A549 (cell line): ENCODE results near the gene PLK1. TPM values are rescaled to one million over a fixed set of nuclear protein-coding genes. Genes with fewer than 3 reads are reported as not detected.
A peak's percentile ranks its signal among the peaks of the same experiment; 100 is the strongest.

ENCODE experiments used
- ATAC-seq, 2 experiments: fragments of 200-7000 bp in 1 of 2; fragments of >200 bp in 1 of 2; cut with Nextera tagmentation in 1 of 2; cut with Tn5 transposase in 1 of 2; 3 replicates each; pipeline versions ENCODE4 v1.8.0 to v1.9.1; 2018 to 2020; ENCODE audit warnings: mild to moderate bottlenecking in 1 of 2, moderate library complexity in 1 of 2
- CTCF ChIA-PET: fragments of 300-600 bp; sonication (Branson Sonifier 250); formaldehyde crosslinking; extraction: SDS; loops from one replicate; lab custom pipeline; 2021; ENCODE audit warnings: antibody characterized with exemption, inconsistent platforms; lab: Yijun Ruan, JAX
- POLR2A ChIA-PET: fragments of 350-600 bp; formaldehyde crosslinking; extraction: SDS; loops from one replicate; lab custom pipeline; 2021; ENCODE audit warnings: antibody characterized with exemption, inconsistent platforms; lab: Yijun Ruan, JAX
- DNase-seq, 2 experiments: peaks; one replicate each; pipeline versions ENCODE4 v3.0.0 to v3.0.0-alpha.2; 2011 to 2016; ENCODE audit warnings: low read depth in 1 of 2, low spot score in 1 of 2
- FAIRE-seq: peaks from 2 replicates; lab custom pipeline; 2011; peaks lifted over from hg19 to GRCh38; lab: Jason Lieb, UNC
- H3K27ac ChIP-seq, 2 experiments: fragments of >200 bp; sonication (Bioruptor Twin); formaldehyde crosslinking; 3 replicates each; pipeline ENCODE4 v1.5.1; 2016 to 2017
- H3K4me1 ChIP-seq: fragments of >200 bp; sonication (Bioruptor Twin); formaldehyde crosslinking; 3 replicates; pipeline ENCODE4 v1.6.1; 2016
- H3K4me2 ChIP-seq: fragments of >200 bp; sonication (Bioruptor Twin); formaldehyde crosslinking; 3 replicates; pipeline ENCODE4 v1.6.1; 2016
- H3K4me3 ChIP-seq: fragments of >200 bp; sonication (Bioruptor Twin); formaldehyde crosslinking; 3 replicates; pipeline ENCODE4 v1.5.1; 2016
- H3K9me3 ChIP-seq: fragments of >200 bp; sonication (Bioruptor Twin); formaldehyde crosslinking; 3 replicates; pipeline ENCODE4 v1.6.1; 2016
- CBX8 ChIP-seq: fragments of 200-600 bp; sonication (generic); IDR thresholded peaks from 2 replicates; pipeline ENCODE4 v1.6.1; 2016
- CHD4 ChIP-seq: fragments of 200-600 bp; sonication (generic); IDR thresholded peaks from 2 replicates; pipeline ENCODE4 v1.6.1; 2016; ENCODE audit warnings: antibody characterized with exemption, mild to moderate bottlenecking, borderline replicate concordance
- EP300 ChIP-seq, 2 experiments: fragments of >200 bp; sonication (Bioruptor Twin); formaldehyde crosslinking; IDR thresholded peaks; 2 replicates in 1 of 2; 3 replicates in 1 of 2; pipeline ENCODE4 v1.6.1; 2016 to 2017
- ESRRA ChIP-seq: fragments of 150-350 bp; IDR thresholded peaks from 2 replicates; pipeline ENCODE4 v1.6.1; 2014; ENCODE audit warnings: mild to moderate bottlenecking, low read length, borderline replicate concordance
- HOXA7 ChIP-seq: fragments of 250-450 bp; sonication (Bioruptor Pico); IDR thresholded peaks from 2 replicates; pipeline ENCODE4 v1.5.0; 2020; ENCODE audit warnings: mild to moderate bottlenecking, moderate library complexity
- HOXB13 ChIP-seq: fragments of 250-450 bp; sonication (Bioruptor Pico); IDR thresholded peaks from 2 replicates; pipeline ENCODE4 v1.5.0; 2020; ENCODE audit warnings: low read depth, mild to moderate bottlenecking, moderate library complexity
- KDM1A ChIP-seq: fragments of 200-600 bp; sonication (generic); IDR thresholded peaks from 2 replicates; pipeline ENCODE4 v1.6.1; 2016; ENCODE audit warnings: low read depth, mild to moderate bottlenecking
- MAFK ChIP-seq: fragments of 450-650 bp; IDR thresholded peaks from 2 replicates; pipeline ENCODE4 v1.6.1; 2014; ENCODE audit not compliant: partially characterized antibody
- MYC ChIP-seq: IDR thresholded peaks from 2 replicates; pipeline ENCODE4 v1.6.1; 2012; ENCODE audit warnings: mild to moderate bottlenecking, inconsistent platforms, low read length, improper control_type of control experiment, borderline replicate concordance
- NPAS2 ChIP-seq: fragments of 250-450 bp; sonication (Bioruptor Pico); IDR thresholded peaks from 2 replicates; pipeline ENCODE4 v1.8.0; 2022; ENCODE audit warnings: mild to moderate bottlenecking, moderate library complexity, borderline replicate concordance
- PHF8 ChIP-seq: fragments of 200-600 bp; sonication (generic); IDR thresholded peaks from 2 replicates; pipeline ENCODE4 v1.6.1; 2016; ENCODE audit warnings: low read depth, mild to moderate bottlenecking, antibody characterized with exemption, moderate library complexity, borderline replicate concordance
- POLR2A ChIP-seq: IDR thresholded peaks from 2 replicates; pipeline ENCODE4 v1.6.1; 2012; ENCODE audit warnings: mild to moderate bottlenecking, low read length
- SMC3 ChIP-seq: fragments of >200 bp; sonication (Bioruptor Twin); formaldehyde crosslinking; IDR thresholded peaks from 3 replicates; pipeline ENCODE4 v1.6.1; 2018; ENCODE audit warnings: inconsistent platforms
- ZSCAN20 ChIP-seq: fragments of 250-450 bp; sonication (Bioruptor Pico); IDR thresholded peaks from 2 replicates; pipeline ENCODE4 v1.8.0; 2022; ENCODE audit warnings: mild to moderate bottlenecking, moderate library complexity
- WGBS: methylation state at CpG from one replicate; pipeline ENCODE4 v1.1.6; 2017; ENCODE audit errors: missing lambda C conversion rate; 5-methylcytosine and 5-hydroxymethylcytosine counted together
- polyA plus RNA-seq, 4 experiments: library from polyadenylated mRNA; depleted of rRNA in 3 of 4; stranded (reverse); fragments of >200 nt; fragmentation: RNase III in 1 of 4; extraction: RNeasy Plus Mini Kit Qiagen cat#74134 plus additional on column Dnase treatment in 1 of 4; gene quantifications; 2 replicates in 3 of 4; 3 replicates in 1 of 4; pipeline ENCODE4 v1.2.3, GENCODE V29; 2011 to 2017
- TF ChIP-seq, protein P1 (sequence below): fragments of 150-350 bp; IDR thresholded peaks from 2 replicates; pipeline ENCODE4 v1.6.1; 2014; ENCODE audit warnings: low read depth, mild to moderate bottlenecking, low read length
- TF ChIP-seq, protein P2 (sequence below): fragments of >200 bp; sonication (Bioruptor Twin); formaldehyde crosslinking; IDR thresholded peaks from 2 replicates; pipeline ENCODE4 v1.6.1; 2016
- TF ChIP-seq, protein P3 (sequence below): fragments of 200-600 bp; sonication (generic); IDR thresholded peaks from 2 replicates; pipeline ENCODE4 v1.6.1; 2016; ENCODE audit warnings: antibody characterized with exemption, mild to moderate bottlenecking, moderate library complexity

PLK1 gene
- polyA plus RNA-seq, 2 of the 4 experiments (the other 2 are of a cell fraction): 71.9 to 114 TPM

DNA sequence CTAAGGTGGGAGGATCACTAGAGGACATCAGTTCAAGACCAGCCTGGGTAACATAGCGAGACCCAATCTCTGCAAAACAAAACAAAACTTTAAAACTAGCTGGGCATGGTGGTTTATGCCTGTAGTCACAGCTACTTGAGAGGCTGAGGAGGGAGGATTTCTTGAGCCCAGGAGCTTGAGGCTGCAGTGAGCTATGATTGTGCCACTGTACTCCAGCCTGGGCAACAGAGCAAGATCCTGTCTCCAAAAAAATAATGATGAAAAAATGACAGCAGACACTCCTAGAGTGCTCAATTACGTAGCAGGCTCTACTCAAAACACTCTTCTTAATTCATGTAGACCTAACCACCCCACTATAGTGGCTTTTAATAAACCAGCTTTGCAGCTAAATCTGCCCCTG lies 21.4 kb downstream of the PLK1 start:
- no peaks in the 10 kb centered on the region for H3K4me1 ChIP-seq
- H3K9me3 ChIP-seq: peaks cover 8% of the 10 kb centered on the region; the same call in 1 of the 3 replicates
- no peak overlapping the region for H3K4me3 ChIP-seq
- no peak for ATAC-seq
- no peak for FAIRE-seq
- ChIA-PET CTCF (interaction anchor here (1.2 to 1.9 kb wide), 2 partner anchors 10 to 11 kb away, joined by 4 to 7 read pairs; no protein-coding TSS in a partner anchor), POLR2A (no interaction called here)
- H3K4me2 ChIP-seq: no peak overlapping the region
- H3K27ac ChIP-seq: no peak overlapping the region
- no peak for DNase-seq
- no peak for TF ChIP-seq POLR2A
- TF ChIP-seq, protein P1, sequence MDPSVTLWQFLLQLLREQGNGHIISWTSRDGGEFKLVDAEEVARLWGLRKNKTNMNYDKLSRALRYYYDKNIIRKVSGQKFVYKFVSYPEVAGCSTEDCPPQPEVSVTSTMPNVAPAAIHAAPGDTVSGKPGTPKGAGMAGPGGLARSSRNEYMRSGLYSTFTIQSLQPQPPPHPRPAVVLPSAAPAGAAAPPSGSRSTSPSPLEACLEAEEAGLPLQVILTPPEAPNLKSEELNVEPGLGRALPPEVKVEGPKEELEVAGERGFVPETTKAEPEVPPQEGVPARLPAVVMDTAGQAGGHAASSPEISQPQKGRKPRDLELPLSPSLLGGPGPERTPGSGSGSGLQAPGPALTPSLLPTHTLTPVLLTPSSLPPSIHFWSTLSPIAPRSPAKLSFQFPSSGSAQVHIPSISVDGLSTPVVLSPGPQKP: no peak
- no peak for TF ChIP-seq HOXB13 (CRISPR knock-in tag)
- no peak for TF ChIP-seq NPAS2
- no peak for TF ChIP-seq PHF8
- WGBS: 86% methylated on average over 2 of the region's 2 CpGs

DNA sequence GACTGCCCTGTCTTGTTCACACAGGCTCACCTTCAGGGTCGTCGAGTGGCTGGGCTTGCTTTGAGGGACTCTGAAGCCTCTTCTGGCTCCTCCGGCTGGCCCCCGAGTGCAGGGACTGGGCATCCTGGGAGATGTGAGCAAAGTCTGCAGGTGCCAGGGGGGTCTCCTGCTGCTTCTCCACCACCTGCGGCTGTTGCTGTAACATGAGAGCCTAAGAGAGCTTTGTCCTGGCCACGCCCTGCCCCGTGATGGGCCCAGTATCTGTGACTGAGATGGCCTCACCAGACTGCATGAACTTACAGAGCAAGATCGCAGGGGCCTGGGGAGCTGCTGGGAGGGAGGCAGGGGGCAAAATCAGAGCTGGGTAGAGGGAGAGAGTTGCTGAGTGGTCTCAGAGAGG lies 21.8 kb downstream of the PLK1 start:
- FAIRE-seq: no peak
- ChIA-PET POLR2A (no interaction called here), CTCF (interaction anchor here (1.2 to 1.9 kb wide), 2 partner anchors 10 to 12 kb away, joined by 4 to 7 read pairs; no protein-coding TSS in a partner anchor)
- Histone ChIP-seq H3K27ac (no peak overlapping the region), H3K4me1 (no peaks in the 10 kb centered on the region), H3K4me3 (no peak overlapping the region), H3K4me2 (no peak overlapping the region), H3K9me3 (peaks cover 8% of the 10 kb centered on the region; the same call in 1 of the 3 replicates)
- peak in 1 of 2 experiments; percentile 43; a peak in 3 of 6 replicates for ATAC-seq
- WGBS: 43% methylated on average over 8 of the region's 8 CpGs
- TF ChIP-seq MYC: no peak
- TF ChIP-seq POLR2A: no peak
- no peak for TF ChIP-seq SMC3
- TF ChIP-seq, protein P2, sequence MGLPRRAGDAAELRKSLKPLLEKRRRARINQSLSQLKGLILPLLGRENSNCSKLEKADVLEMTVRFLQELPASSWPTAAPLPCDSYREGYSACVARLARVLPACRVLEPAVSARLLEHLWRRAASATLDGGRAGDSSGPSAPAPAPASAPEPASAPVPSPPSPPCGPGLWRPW: no peak
- DNase-seq: no peak

DNA sequence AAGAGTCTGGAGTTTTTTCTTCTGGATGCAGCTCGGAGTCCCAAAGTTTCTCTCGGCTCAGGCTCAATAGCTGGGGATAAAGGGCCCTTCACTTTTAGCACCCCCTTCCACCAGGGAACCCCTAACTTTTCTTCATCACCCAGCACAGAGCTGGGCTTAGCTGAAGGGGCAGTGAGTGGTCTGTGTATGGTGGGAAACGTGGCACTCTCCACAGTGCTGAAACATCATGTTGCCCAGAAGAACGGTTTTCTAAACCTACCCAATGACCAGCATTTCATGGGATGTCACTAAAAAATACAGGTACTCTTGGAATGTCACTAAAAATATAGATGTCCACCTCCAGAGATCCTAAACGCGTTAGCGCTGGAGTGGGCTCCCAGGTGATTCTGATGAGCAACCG lies 22.4 kb downstream of the PLK1 start:
- H3K9me3 ChIP-seq: peaks cover 8% of the 10 kb centered on the region; the same call in 1 of the 3 replicates
- H3K27ac ChIP-seq: no peak overlapping the region
- TF ChIP-seq CHD4: no peak
- TF ChIP-seq, protein P3, sequence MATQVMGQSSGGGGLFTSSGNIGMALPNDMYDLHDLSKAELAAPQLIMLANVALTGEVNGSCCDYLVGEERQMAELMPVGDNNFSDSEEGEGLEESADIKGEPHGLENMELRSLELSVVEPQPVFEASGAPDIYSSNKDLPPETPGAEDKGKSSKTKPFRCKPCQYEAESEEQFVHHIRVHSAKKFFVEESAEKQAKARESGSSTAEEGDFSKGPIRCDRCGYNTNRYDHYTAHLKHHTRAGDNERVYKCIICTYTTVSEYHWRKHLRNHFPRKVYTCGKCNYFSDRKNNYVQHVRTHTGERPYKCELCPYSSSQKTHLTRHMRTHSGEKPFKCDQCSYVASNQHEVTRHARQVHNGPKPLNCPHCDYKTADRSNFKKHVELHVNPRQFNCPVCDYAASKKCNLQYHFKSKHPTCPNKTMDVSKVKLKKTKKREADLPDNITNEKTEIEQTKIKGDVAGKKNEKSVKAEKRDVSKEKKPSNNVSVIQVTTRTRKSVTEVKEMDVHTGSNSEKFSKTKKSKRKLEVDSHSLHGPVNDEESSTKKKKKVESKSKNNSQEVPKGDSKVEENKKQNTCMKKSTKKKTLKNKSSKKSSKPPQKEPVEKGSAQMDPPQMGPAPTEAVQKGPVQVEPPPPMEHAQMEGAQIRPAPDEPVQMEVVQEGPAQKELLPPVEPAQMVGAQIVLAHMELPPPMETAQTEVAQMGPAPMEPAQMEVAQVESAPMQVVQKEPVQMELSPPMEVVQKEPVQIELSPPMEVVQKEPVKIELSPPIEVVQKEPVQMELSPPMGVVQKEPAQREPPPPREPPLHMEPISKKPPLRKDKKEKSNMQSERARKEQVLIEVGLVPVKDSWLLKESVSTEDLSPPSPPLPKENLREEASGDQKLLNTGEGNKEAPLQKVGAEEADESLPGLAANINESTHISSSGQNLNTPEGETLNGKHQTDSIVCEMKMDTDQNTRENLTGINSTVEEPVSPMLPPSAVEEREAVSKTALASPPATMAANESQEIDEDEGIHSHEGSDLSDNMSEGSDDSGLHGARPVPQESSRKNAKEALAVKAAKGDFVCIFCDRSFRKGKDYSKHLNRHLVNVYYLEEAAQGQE: peak; percentile 33; the same call in 1 of the 2 replicates
- DNase-seq: no peak
- POLR2A ChIA-PET: no interaction called here
- no peaks in the 10 kb centered on the region for H3K4me1 ChIP-seq
- no peak overlapping the region for H3K4me3 ChIP-seq
- CTCF ChIA-PET: interaction anchor here (0.7 to 1.9 kb wide), 4 partner anchors 9 to 864 kb away, joined by 3 to 7 read pairs (median 5); no protein-coding TSS in a partner anchor
- WGBS: 48% methylated on average over 8 of the region's 8 CpGs
- no peak overlapping the region for H3K4me2 ChIP-seq
- FAIRE-seq: no peak
- no peak for ATAC-seq

DNA sequence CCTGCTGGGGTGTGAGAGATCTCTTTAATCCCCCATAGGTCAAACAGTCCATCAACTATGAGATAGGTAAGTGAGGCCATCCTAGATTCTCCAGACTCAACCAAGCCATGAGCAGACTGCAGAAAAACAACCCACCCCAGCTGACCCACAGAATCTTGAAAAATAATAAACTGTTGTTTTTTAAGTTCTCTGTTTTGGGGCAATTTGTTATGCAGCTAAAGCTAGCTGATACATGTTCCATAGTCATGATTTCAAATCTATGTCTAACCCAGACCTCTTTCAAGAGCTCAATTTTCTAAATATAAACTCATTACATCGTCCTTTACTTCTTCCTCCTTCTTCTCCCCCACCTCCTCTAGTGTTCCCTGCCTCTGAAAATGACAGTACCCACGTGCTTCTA lies 24.3 kb downstream of the PLK1 start:
- no peak for DNase-seq
- peaks cover 8% of the 10 kb centered on the region; the same call in 1 of the 3 replicates for H3K9me3 ChIP-seq
- no peak overlapping the region for H3K4me2 ChIP-seq
- no peak overlapping the region for H3K27ac ChIP-seq
- no peak overlapping the region for H3K4me3 ChIP-seq
- FAIRE-seq: no peak
- ChIA-PET POLR2A (no interaction called here), CTCF (interaction anchor here (1.1 to 1.4 kb wide), 2 partner anchors 17 to 307 kb away, joined by 3 read pairs; no protein-coding TSS in a partner anchor)
- 3% methylated on average over 2 of the region's 2 CpGs for WGBS
- ATAC-seq: no peak
- TF ChIP-seq EP300 (IDR thresholded peaks at IDR 0.05) (no peak), HOXA7 (CRISPR knock-in tag) (no peak), CBX8 (no peak), MAFK (no peak), ESRRA (no peak), ZSCAN20 (no peak), KDM1A (no peak)
- H3K4me1 ChIP-seq: no peaks in the 10 kb centered on the region
